HG02981 (cell line): ENCODE data around the gene MOB1B.
A peak's percentile ranks its signal among the peaks of the same experiment; 100 is the strongest.
"Not testable (repeated sequence)": the region's sequence is repeated elsewhere in the genome, so short reads cannot be mapped to it uniquely, and the experiment has no call there.

ENCODE experiments used
- ATAC-seq: cut with Tn5 transposase; IDR thresholded peaks from one replicate; pipeline ENCODE4 v1.9.1; 2021; ENCODE audit warnings: mild to moderate bottlenecking, moderate library complexity; ENCODE audit not compliant: unreplicated experiment

MOB1B gene

DNA sequence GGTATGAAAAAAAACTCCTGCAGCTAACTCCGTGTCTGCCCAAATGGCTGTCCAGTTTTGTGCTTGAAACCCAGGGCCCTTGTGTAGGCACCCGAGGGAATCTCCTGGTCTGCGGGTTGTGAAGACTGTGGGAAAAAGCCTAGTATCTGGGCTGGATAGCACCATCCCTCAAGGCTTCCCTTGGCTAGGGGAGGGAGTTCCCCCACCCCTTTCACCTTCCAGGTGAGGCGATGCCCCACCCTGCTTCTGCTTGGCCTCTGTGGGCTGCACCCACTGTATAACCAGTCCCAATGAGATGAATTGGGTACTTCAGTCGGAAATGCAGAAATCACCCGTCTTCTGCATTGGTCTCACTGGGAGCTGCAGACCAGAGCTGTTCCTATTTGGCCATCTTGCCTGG, 102.9 kb downstream of the MOB1B start:
- ATAC-seq = not testable (repeated sequence)

DNA sequence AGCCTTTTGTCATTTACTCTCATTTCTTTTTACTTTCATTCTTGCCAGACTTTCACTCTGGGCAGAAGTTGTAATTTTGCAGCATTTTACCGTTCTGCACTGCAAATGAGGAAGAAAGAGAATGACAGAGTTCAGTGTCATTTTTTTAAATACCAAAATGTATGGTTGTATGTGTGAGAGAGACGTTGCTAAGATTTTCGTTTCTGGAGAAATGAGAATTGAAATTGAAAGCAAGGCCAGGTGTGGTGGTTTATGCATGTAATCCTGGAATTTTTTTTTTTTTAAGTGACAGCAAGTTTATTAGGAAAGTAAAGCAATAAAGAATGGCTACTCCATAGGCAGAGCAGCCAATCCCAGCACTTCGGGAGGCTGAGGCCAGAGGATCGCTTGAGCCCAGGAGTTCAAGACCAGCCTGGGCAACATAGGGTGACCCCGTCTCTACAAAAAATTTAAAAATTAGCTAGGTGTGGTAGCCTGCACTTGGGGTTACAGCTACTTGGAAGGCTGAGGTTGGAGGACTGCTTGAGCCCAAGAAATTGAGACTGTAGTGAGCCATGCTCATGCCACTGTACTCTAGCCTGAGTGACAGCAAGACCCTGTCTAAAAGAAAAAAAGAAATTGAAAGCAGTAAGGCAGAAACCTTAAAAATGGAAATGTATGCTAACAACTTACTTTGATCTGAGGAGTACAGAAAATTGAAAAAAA, 104.2 kb downstream of the MOB1B start:
- ATAC-seq = peak; percentile 79

DNA sequence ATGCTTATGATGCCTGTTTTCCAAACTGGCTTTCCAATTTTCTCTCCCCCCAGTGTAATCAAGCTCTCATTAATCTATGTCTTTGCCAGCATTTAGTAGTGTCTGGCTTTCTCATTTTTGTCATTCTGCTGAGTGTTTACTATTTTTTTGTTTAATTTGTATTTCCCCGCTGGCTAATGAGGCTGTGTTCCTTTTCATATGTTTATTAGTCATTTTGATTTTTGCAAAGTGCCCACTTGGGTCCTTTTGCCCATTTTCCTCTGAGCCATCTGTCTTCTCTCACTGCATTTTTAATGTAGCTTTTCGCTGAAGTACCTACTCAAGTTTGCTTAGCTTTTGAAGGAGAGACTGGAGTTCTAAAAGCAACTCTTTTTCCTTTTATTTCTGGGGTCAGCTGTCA, 106.0 kb downstream of the MOB1B start:
- ATAC-seq = no peak

DNA sequence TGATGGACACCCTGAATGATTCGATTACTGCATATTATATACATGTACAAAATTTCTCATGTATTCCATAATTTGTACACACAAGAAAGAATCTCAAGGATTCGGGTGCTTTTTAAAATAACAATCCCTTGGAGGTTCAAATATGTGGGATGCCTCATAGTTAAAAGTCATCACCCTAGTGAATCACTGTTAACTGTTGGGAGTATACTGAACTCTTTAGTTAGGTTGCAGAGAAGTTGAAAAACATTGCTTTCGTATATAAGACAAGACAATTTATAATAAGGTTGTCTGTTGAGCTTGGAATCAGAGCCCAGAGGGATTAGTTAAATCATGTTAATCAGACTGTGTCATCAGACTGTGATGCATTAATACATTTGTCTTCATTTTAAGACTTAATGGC, 106.9 kb downstream of the MOB1B start:
- no peak for ATAC-seq

DNA sequence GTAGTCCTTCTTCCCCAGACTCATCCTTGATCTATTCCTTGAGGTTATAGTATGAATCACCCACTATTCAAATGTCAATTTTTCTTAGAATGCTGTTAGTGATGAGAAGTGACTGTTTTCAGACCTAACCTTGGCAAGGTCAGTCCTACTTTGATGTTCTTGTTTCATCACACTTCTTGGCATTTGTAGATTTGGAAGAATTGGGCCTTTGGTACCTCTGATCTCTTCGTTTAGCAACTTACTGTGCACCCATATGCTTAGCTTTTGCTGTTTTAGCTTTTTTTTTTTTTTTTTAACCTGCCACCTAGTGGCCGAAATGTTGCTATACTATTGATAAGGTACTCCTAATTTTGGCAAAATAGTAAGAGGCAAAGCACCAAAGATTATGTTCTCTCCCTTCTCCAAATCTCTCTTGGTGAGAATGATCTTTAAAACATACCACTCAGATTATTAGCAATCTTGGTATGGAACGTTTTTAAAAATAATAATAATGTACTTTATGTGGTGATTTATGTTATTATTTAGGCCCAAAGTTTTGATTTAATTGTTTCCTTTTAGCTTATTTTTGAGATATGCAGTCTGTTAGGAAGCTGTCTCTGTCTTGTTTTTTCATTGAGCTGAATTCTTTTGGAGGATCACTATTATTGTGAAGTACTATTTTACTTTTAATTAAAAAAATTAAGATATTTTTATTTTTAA, 107.9 kb downstream of the MOB1B start:
- ATAC-seq = peak; percentile 38

DNA sequence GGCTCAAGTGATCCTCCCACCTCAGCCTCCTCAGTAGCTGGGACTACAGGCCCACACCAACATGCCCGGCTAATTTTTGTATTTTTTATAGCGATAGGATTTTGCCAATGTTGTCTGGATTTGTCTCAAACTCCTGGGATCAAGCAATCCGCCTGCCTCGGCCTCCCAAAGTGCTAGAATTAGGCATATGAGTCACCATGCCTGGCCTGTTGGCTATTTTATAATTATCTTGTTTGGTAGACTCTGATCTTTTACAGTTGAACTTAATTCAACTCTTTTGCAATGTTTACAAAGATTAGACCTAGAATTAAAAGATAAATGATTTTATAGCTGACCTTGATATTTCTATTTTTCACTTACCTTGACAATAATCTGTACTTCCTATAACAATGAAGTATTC, 109.3 kb downstream of the MOB1B start:
- no peak for ATAC-seq

DNA sequence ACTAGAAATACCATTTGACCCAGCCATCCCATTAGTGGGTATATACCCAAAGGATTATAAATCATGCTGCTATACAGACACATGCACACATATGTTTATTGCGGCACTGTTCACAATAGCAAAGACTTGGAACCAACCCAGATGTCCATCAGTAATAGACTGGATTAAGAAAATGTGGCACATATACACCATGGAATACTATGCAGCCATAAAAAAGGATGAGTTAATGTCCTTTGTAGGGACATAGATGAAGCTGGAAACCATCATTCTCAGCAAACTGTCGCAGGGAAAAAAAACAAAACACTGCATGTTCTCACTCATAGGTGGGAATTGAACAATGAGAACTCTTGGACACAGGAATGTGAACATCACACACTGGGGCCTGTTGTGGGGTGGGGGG, 115.2 kb downstream of the MOB1B start:
- not testable (repeated sequence) for ATAC-seq

DNA sequence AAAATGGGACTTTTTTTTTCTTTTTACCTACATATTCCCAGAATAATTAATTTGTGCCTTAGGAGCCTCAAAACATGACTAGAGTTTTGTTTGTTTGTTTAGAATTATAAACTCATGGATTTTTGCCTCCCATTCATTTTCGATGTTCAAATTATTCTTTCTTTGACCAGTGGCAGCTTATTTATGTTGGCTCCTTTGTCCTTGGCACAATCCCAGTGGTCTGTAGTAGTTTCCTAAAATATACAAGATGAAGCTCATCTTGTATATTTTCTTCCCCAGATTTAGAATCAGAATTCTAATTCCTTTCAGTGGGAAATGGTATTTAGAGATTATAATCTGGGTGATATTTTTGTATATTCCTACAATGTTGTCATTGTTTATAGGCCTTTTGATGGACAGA, 118.4 kb downstream of the MOB1B start:
- ATAC-seq = no peak

DNA sequence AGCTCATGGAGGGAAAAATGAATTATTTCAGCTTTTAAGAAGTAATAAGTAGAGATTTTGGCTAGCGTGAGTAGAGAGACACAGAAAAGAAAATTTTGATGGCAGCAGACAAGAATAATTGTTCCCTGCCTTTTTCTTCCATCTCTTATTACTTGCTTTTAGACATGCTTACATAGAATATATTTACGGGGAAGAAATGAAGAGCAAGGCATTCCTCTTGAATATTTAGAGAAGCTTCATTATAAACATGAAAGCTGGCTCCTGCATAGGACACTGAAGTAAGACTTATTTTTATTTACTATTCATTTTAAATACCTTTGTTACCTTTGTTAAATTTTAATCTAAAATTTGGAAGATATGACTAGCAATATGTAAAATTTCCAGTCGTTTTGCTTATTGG, 123.5 kb downstream of the MOB1B start:
- ATAC-seq = no peak

DNA sequence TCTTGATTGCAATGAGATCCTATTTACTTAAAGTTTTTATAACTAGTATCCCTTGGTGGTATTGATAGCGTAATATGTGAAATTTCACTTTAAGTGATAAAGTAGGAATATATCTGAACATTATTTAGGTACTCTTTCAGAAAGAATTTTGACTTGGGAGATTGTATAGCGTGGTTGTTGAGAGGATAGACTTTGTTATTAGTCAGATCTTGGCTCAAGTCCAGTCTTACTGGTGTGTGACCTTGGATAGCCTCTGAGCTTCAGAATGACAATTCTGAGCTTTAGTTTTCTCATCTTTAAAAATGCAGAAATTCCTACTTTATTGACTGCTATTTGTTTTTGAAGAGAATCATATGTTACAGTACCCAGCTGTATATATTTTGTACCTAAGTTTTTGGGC, 123.9 kb downstream of the MOB1B start:
- no peak for ATAC-seq

DNA sequence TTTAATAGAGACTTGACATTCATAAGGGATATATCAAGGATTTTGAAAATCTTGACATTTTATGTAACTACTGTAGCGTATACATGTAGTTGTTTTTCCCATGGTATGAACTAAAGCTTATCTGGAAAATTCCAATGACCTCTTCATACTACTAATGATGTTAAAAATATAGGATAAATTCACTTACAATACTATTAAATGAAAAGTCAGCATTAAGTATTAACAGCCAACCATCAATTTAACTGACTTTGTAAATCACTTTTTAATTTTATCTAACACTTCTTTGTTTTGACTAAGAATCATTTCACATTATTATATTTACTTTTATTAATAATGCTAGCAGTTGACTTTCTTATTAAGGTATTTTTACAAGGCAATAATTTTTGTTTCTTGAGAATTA, 125.4 kb downstream of the MOB1B start:
- ATAC-seq = no peak

DNA sequence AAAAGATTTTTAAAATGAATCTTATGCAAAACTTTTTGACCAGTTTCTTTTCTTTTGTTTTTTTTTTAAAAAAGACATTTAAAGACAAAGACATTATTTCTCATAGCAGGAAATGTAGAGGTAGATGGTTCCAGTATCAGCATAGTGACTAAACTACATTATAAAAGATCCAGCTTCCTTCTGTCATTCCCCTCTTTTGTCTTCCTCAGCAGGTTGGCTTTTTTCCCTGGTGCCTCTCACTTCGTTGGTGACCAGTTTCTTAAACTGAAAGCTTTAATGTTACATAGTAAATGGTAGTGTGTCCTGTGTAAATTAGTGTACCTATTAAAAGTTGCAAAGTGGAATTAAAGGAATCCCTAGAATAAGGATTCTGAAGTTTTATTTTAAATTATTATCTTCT, 127.3 kb downstream of the MOB1B start:
- ATAC-seq = no peak

DNA sequence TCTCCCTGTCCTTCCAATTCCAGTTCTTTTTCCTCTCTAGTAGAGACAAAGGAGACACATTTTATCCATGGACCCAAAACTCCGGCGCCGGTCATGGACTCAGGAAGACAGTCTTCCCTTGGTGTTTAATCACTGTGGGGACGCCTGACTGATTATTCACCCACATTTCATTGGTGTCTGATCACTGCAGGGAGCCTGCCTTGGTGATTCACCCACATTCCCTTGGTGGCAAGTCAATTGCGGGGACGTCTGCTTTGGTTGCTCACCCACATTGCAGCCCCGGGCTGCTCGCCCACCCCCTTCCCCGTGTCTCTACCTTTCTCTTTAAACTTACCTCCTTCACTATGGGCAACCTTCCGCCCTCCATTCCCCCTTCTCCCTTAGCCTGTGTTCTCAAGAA, 129.9 kb downstream of the MOB1B start:
- not testable (repeated sequence) for ATAC-seq
